T1000 (cell line): ENCODE results near the gene PTPN14.
"Not testable (repeated sequence)": the region's sequence is repeated elsewhere in the genome, so short reads cannot be mapped to it uniquely, and the experiment has no call there.

Source experiments
- DNase-seq: peaks from one replicate; lab custom pipeline; 2025; ENCODE audit warnings: mixed read lengths; lab: John Stamatoyannopoulos, UW

The PTPN14 gene

DNA sequence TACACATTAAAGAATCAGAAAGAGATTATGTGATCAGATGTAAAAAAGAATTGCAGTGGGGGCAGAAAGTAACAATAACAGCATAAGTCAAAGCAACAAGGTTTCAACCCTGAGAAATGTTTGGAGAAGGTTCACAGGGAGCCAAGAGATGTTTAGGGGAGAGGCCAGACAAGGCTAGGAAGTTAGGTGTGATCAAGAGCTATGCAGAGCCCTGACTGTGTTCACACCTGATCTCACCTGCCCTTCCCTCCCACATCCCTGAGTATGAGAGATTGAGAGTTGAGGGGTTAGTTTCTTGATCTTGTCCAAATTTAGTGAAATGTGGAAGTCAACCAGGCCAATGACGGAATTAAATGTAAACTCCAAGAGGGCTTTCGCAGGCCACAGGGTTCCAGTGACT, 10.2 kb downstream of the PTPN14 start:
- no peak for DNase-seq

- DNase-seq: no peak
These were observed 11.1 kb downstream of the PTPN14 start for GRCh38 chr1:214540324-214540723.

DNA sequence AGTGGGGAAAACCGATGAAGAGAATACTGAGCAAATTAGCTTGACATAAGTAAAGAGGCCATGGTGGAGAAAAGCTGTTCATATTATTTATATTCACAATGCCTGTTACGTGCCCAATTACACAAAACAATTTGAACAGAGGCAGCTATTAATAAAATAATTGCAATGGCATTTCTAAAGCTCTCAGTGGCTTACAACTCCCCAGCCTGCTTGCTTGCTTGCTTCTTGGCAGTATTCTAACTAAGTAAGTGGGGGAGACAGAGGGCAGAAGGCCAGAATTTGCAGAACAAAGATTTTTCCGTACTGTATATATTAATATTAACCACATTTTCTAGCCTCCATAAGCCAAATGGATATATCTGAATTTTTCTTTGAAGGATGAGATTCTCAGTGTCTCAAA, 12.9 kb downstream of the PTPN14 start:
- no peak for DNase-seq

GRCh38 chr1:214537872-214538473, 13.4 kb downstream of the PTPN14 start:
- no peak for DNase-seq

- DNase-seq: no peak
These were observed 14.2 kb downstream of the PTPN14 start for GRCh38 chr1:214537219-214537618.

DNA sequence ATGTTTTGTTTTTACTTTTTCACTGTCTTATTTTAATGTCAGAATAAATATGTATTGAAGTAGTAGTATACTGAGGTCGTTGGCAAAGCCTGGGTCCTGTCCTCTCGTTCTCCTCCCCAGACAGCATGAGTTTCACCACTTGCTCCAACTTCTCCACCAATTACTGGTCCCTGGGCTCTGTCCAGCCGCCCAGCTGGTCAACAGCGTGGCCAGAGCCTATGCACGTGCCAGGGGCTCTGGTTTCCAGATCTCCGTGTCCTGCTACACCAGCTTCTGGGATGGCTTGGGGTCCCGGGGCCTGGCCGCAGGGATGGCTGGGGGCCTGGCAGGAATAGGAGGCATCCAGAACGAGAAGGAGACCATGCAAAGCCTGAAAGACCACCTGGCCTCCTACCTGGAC, 19.3 kb downstream of the PTPN14 start:
- no peak for DNase-seq

DNA sequence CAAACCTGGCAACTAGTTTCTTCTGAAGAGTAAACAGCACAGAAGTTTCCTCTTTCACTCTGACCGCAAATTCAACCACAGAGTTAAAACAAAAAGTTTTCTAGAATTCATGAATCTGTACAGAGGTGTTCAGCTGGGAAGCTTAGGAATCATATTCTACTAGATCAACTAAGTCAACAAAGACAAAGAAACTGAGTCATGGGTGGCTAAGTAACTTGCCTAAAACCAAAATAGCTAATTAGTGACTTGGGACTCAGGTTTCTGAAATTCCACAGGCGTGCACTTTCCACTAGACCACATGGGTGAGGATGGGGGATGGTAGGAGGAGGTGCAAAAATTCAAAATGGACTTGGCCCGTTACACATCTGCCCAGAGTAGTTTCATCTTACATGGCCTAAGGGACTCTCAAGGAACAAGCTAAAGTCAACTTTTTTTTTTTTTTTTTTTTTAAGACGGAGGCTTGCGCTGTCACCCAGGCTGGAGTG, 25.8 kb downstream of the PTPN14 start:
- peak; percentile 39 for DNase-seq

DNA sequence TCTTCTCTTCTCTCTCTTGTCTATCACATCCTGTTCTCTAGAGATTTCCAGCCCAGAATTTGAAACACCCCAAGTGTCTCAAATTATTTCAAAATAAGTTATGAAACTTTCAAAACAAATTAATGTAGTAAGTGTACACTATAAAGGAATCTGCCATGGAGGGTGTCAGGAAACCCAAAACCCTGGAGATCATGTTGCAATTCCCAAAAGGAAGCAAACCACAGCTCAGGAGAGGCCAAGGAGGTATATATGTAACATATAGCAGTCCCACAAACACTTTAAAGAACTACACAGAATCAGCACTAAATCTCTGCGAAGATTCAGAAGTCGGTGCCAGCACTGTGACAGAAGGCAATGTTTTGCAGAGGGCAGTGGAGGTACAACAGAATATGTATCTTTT, 26.6 kb downstream of the PTPN14 start:
- no peak for DNase-seq

GRCh38 chr1:214523124-214523824, 28.1 kb downstream of the PTPN14 start:
- DNase-seq: no peak

DNA sequence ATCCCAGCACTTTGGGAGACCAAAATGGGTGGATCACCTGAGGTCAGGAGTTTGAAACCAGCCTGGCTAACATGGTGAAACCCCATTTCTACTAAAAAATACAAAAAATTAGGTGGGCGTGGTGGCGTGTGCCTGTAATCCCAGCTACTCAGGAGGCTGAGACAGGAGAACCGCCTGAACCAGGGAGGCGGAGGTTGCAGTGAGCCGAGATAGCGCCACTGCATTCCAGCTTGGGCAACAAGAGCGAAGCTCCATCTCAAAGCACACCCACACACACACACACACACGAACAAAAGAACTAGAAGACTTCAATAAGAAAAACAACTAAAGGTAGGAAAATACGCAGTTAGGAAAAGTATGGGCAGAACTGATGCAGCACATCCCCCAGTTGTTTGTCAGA, 29.9 kb downstream of the PTPN14 start:
- not testable (repeated sequence) for DNase-seq

- DNase-seq: no peak
These were observed 30.7 kb downstream of the PTPN14 start for GRCh38 chr1:214520544-214521165.

DNA sequence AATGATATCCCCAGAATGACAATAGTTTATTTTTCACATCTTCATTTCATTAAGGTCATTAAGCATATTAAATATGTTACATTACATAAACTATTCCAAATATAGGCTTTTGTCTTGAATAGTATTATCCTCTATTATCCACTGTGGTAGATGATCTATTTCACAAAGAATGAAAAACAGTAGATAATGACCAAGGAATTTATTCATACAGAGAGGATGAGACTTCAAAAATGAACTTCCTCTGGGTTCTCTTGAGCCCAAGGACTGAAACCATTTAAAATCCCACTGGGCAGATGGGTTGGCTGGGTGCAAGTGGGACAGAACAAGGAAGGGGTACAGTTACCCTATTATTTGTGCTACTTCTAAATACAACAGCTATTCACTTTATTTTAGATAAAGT, 33.0 kb downstream of the PTPN14 start:
- no peak for DNase-seq

DNA sequence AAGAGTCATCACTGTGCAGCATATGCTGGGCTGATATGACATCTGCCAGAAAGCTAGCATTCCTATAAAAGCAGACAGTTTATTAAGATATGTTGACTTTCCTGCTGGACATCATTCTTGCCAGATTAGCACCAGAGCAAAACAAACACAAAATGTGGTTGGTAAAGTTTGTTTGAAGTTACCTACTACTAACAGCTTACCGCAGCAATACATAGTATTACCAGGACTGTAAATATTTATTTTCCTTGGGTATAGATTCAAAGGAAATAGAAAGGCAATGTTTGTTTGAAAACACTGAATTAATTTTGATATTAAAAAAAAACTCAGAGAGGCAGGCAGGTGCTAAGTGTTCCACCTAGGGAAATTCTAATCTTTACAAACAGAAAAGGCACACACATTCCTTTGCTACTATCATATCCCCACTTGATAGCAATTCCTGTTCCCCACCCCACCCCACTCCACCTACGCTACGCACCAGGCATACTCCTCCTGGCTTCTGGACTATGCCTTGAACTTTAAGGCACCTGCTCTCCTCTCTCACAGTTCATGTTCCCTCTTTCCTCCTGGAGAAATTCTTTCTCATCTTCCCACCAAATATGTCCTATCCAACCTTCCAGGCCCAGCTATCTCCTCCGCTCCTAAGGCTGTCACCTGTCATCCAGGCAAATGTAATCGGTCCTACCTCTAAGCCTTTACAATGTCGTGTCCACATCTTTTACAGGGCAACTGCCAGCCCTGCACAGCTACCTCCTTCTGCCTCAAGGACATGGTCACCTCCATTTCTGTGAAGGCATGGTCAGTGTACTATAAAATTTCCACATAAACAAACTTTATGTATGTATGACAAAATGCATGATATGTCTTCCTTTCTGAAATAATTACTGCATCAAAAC, 34.7 kb downstream of the PTPN14 start:
- DNase-seq: no peak

- no peak for DNase-seq
These were observed 35.6 kb downstream of the PTPN14 start for GRCh38 chr1:214515544-214516433.

DNA sequence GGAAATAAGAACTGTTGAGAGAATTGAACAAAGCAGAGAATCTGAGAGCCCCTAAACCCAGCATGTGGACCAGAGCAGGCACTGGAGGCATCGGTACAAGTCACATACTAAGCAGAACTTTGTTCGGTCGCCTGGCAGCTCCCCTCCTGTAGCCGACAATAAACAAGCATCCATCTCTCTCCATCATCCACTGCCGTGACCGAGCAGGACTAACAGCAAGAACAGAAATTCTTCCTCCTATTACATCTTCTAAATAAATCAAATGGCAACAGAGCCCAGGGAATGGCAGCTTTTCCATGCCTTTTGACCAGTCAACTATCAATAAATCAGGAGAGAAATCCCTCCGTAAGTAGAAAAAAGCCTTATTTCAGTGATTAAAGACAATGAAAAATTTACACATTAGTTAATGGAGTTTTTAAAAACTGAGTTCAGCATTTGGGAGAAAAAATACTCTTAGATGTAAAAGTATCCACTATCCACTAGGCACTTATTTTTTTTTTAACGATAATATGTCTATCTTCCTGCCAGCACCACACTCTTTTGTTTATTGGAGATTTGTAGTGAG, 36.5 kb downstream of the PTPN14 start:
- no peak for DNase-seq

- DNase-seq: peak; percentile 6
These were observed 37.2 kb downstream of the PTPN14 start for GRCh38 chr1:214514032-214514818.

GRCh38 chr1:214513394-214513793, 38.0 kb downstream of the PTPN14 start:
- no peak for DNase-seq

DNA sequence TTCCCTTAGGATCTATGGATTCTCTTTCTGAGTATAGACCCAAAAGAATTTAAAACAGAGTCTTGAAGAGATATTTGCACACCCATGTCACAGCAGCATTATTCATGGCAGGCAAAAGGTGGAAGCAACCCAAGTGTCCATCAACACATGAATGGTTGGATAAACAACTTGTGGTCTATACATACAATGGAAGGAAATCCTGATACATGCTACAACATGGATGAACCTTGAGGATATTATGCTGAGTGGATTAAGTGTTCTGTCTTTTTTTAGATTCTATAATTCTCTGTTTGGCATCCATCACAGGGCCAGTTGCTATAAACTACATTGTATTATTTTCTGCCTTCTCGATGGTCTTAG, 39.8 kb downstream of the PTPN14 start:
- DNase-seq: no peak

- no peak for DNase-seq
These were observed 40.3 kb downstream of the PTPN14 start for GRCh38 chr1:214510914-214511638.

DNA sequence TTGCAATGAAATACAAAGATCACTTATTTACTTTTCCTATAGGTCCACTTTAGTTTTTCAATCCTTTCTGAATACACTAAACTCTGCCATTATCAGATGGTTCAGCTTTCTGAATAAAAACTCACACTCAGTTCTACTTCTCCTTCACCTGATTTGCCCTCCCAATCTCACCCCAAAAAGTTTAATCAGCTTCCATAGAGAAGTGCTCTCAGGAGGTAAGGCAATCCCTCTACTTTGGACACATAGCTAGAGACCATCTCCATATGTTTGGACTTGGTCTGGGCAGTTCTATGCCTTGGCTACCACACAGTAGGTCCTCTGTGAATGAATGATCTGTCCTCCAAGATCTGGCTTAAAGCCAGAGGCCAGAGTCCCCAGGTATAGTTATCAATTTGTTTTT, 40.9 kb downstream of the PTPN14 start:
- no peak for DNase-seq
